H1 (cell line): ENCODE data around the gene TIMM29. TPM values are rescaled to one million over a fixed set of nuclear protein-coding genes. Genes with fewer than 3 reads are reported as not detected.

ENCODE experiments used
- CTCF ChIA-PET: fragments of 300-600 bp; sonication (Branson Sonifier 250); formaldehyde crosslinking; loops from one replicate; lab custom pipeline; 2021; ENCODE audit not compliant: partially characterized antibody; lab: Charles Lee
- POLR2A ChIA-PET: fragments of 300-600 bp; sonication (Branson Sonifier 250); formaldehyde crosslinking; loops from one replicate; lab custom pipeline; 2021; ENCODE audit warnings: inconsistent platforms; ENCODE audit not compliant: partially characterized antibody; lab: Charles Lee
- DNase-seq, 2 experiments: peaks; one replicate each; pipeline versions ENCODE4 v3.0.0 to v3.0.0-alpha.2; 2010 to 2022; ENCODE audit warnings: low spot score in 2 of 2, low read depth in 1 of 2, mixed read lengths in 1 of 2
- FAIRE-seq: peaks from 2 replicates; lab custom pipeline; 2011; peaks lifted over from hg19 to GRCh38; lab: Jason Lieb, UNC
- H2AFZ ChIP-seq: 2 replicates; pipeline ENCODE4 v1.8.1; 2012; ENCODE audit warnings: low read length, inconsistent platforms
- H2AK5ac ChIP-seq: 2 replicates; pipeline ENCODE4 v1.6.1; 2013; ENCODE audit warnings: low read depth, low read length
- H2BK120ac ChIP-seq: replicated peaks from 2 replicates; pipeline ENCODE3; 2013; ENCODE audit warnings: low read depth, low read length, inconsistent platforms
- H2BK12ac ChIP-seq: 2 replicates; pipeline ENCODE4 v1.6.1; 2013; ENCODE audit warnings: low read depth, low read length
- H2BK15ac ChIP-seq: 2 replicates; pipeline ENCODE4 v1.6.1; 2013; ENCODE audit warnings: low read length
- H2BK20ac ChIP-seq: 2 replicates; pipeline ENCODE4 v1.6.1; 2013; ENCODE audit warnings: low read length
- H2BK5ac ChIP-seq: 2 replicates; pipeline ENCODE4 v1.6.1; 2013; ENCODE audit warnings: low read depth, low read length
- H3K14ac ChIP-seq: 2 replicates; pipeline ENCODE4 v1.6.1; 2013; ENCODE audit warnings: inconsistent platforms; ENCODE audit not compliant: insufficient read length
- H3K18ac ChIP-seq: 2 replicates; pipeline ENCODE4 v1.6.1; 2013; ENCODE audit warnings: low read length; ENCODE audit errors: extremely low read depth
- H3K23ac ChIP-seq: 2 replicates; pipeline ENCODE4 v1.6.1; 2013; ENCODE audit warnings: inconsistent platforms; ENCODE audit not compliant: insufficient read length
- H3K23me2 ChIP-seq: 2 replicates; pipeline ENCODE4 v1.6.1; 2013; ENCODE audit warnings: low read depth, low read length
- H3K27ac ChIP-seq: 2 replicates; pipeline ENCODE4 v1.6.1; 2011; ENCODE audit warnings: low read depth, low read length, inconsistent platforms
- H3K27me3 ChIP-seq, 4 experiments: replicated peaks in 1 of 4; 1 replicate in 1 of 4; 2 replicates in 3 of 4; pipeline versions ENCODE4 v1.6.1 to v1.8.1; 2011 to 2013; ENCODE audit warnings: low read length in 3 of 4, mild to moderate bottlenecking in 3 of 4, inconsistent platforms in 2 of 4, mixed read lengths in 2 of 4, moderate library complexity in 1 of 4; ENCODE audit not compliant: control insufficient read depth in 3 of 4, insufficient read depth in 3 of 4; ENCODE audit errors: extremely low read depth in 1 of 4
- H3K36me3 ChIP-seq, 4 experiments: 2 replicates each; pipeline versions ENCODE4 v1.6.1 to v1.8.1; 2011 to 2013; ENCODE audit warnings: mild to moderate bottlenecking in 4 of 4, low read length in 3 of 4, moderate library complexity in 2 of 4, control low read depth in 1 of 4, inconsistent platforms in 1 of 4; ENCODE audit not compliant: insufficient read depth in 4 of 4, control insufficient read depth in 2 of 4
- H3K4ac ChIP-seq: replicated peaks from 2 replicates; pipeline ENCODE3; 2013; ENCODE audit warnings: low read length, low read depth, mixed read lengths, inconsistent platforms; ENCODE audit not compliant: insufficient read length
- H3K4me1 ChIP-seq, 4 experiments: replicated peaks in 1 of 4; 1 replicate in 1 of 4; 2 replicates in 3 of 4; pipeline versions ENCODE4 v1.6.1 to v1.8.1; 2011 to 2013; ENCODE audit warnings: low read length in 3 of 4, inconsistent platforms in 2 of 4, mixed read lengths in 1 of 4; ENCODE audit not compliant: insufficient read depth in 4 of 4, control insufficient read depth in 3 of 4
- H3K4me2 ChIP-seq, 2 experiments: 2 replicates each; pipeline versions ENCODE4 v1.6.1 to v1.8.1; 2011 to 2013; ENCODE audit warnings: low read depth in 2 of 2, low read length in 2 of 2, control low read depth in 1 of 2, inconsistent platforms in 1 of 2, mild to moderate bottlenecking in 1 of 2; ENCODE audit not compliant: insufficient read depth in 1 of 2
- H3K4me3 ChIP-seq, 4 experiments: fragments of 200-600, 300-600 bp in 1 of 4; sonication (generic), shearing (Covaris generic), sonication (Bioruptor Twin) in 1 of 4; 2 replicates each; pipeline versions ENCODE4 v1.5.1 to v1.8.1; 2011 to 2016; ENCODE audit warnings: low read length in 4 of 4, low read depth in 3 of 4, control low read depth in 2 of 4, inconsistent platforms in 2 of 4, mild to moderate bottlenecking in 2 of 4, mixed read lengths in 1 of 4, moderate library complexity in 1 of 4; ENCODE audit not compliant: insufficient read depth in 2 of 4; ENCODE audit errors: extremely low read depth in 1 of 4
- H3K56ac ChIP-seq: replicated peaks from 2 replicates; pipeline ENCODE3; 2013; ENCODE audit warnings: low read depth, mild to moderate bottlenecking, mixed read lengths, low read length, inconsistent platforms; ENCODE audit not compliant: insufficient read length
- H3K79me1 ChIP-seq: 2 replicates; pipeline ENCODE4 v1.6.1; 2013; ENCODE audit warnings: low read depth, low read length, control low read depth
- H3K79me2 ChIP-seq, 2 experiments: 2 replicates each; pipeline versions ENCODE4 v1.6.1 to v1.8.1; 2012 to 2013; ENCODE audit warnings: low read length in 2 of 2, mild to moderate bottlenecking in 2 of 2, inconsistent platforms in 1 of 2; ENCODE audit not compliant: insufficient read depth in 2 of 2, control insufficient read depth in 1 of 2
- H3K9ac ChIP-seq, 4 experiments: replicated peaks in 1 of 4; 1 replicate in 1 of 4; 2 replicates in 3 of 4; pipeline versions ENCODE4 v1.6.1 to v1.8.1; 2011 to 2013; ENCODE audit warnings: low read depth in 3 of 4, low read length in 3 of 4, control low read depth in 2 of 4, mild to moderate bottlenecking in 2 of 4, moderate library complexity in 2 of 4, inconsistent platforms in 1 of 4; ENCODE audit errors: extremely low read depth in 1 of 4
- H3K9me3 ChIP-seq, 2 experiments: 2 replicates each; pipeline versions ENCODE4 v1.6.1 to v1.8.1; 2012 to 2013; ENCODE audit warnings: mild to moderate bottlenecking in 2 of 2, moderate library complexity in 2 of 2, control low read depth in 1 of 2, inconsistent platforms in 1 of 2, low read depth in 1 of 2, low read length in 1 of 2, mixed read lengths in 1 of 2; ENCODE audit not compliant: insufficient read depth in 2 of 2
- H4K20me1 ChIP-seq, 2 experiments: replicated peaks in 1 of 2; 2 replicates each; pipeline versions ENCODE3 to v1.8.1; 2011 to 2013; ENCODE audit warnings: inconsistent platforms in 2 of 2, low read length in 2 of 2, mild to moderate bottlenecking in 1 of 2; ENCODE audit not compliant: insufficient read depth in 2 of 2, control insufficient read depth in 1 of 2
- H4K5ac ChIP-seq: 2 replicates; pipeline ENCODE4 v1.6.1; 2013; ENCODE audit warnings: low read length, low read depth, mixed read lengths, inconsistent platforms; ENCODE audit not compliant: insufficient read length
- H4K8ac ChIP-seq: 2 replicates; pipeline ENCODE4 v1.8.0; 2013; ENCODE audit warnings: mild to moderate bottlenecking, moderate library complexity, low read length, inconsistent platforms; ENCODE audit not compliant: insufficient read depth; ENCODE audit errors: extremely low read depth
- H4K91ac ChIP-seq: replicated peaks from 2 replicates; pipeline ENCODE3; 2013; ENCODE audit warnings: low read length, mixed read lengths, inconsistent platforms; ENCODE audit not compliant: insufficient read length
- POLR2A ChIP-seq, 2 experiments: IDR thresholded peaks; 1 replicate in 1 of 2; 2 replicates in 1 of 2; pipeline ENCODE4 v1.6.1; 2011; ENCODE audit warnings: low read depth in 2 of 2, low read length in 2 of 2, mild to moderate bottlenecking in 2 of 2; ENCODE audit errors: control extremely low read depth in 1 of 2
- RNF2 ChIP-seq: fragments of 200-900, 300-1000 bp; sonication (generic); IDR thresholded peaks from 2 replicates; pipeline ENCODE4 v1.7.1; 2016; ENCODE audit warnings: borderline replicate concordance, low read depth, mild to moderate bottlenecking, antibody characterized with exemption, low read length; ENCODE audit not compliant: poor library complexity, severe bottlenecking; ENCODE audit errors: missing control alignments
- SIX5 ChIP-seq: IDR thresholded peaks from 2 replicates; pipeline ENCODE4 v1.6.1; 2011; ENCODE audit warnings: mild to moderate bottlenecking, low read depth, low read length
- TAF1 ChIP-seq: IDR thresholded peaks from 2 replicates; pipeline ENCODE4 v1.6.1; 2011; ENCODE audit warnings: mild to moderate bottlenecking, low read depth, low read length
- WGBS, 2 experiments: shearing (Covaris generic) in 1 of 2; methylation state at CpG; one replicate each; pipeline versions ENCODE4 v1.1.6 to v1.1.7; 2013 to 2015; ENCODE audit warnings: low lambda C conversion rate in 2 of 2, mixed read lengths in 2 of 2, inconsistent platforms in 1 of 2, low coverage in 1 of 2, missing lambda C conversion rate in 1 of 2; ENCODE audit not compliant: insufficient replicate concordance in 2 of 2, insufficient coverage in 1 of 2, insufficient read length in 1 of 2; ENCODE audit errors: extremely low coverage in 1 of 2, missing lambda C conversion rate in 1 of 2; 5-methylcytosine and 5-hydroxymethylcytosine counted together
- polyA plus RNA-seq, 7 experiments: library from polyadenylated mRNA; depleted of rRNA in 3 of 7; stranded (reverse) in 5 of 7; unstranded in 2 of 7; fragments of >200 nt in 5 of 7; fragments of 200-250 nt in 2 of 7; gene quantifications; 1 replicate in 5 of 7; 2 replicates in 1 of 7; 4 replicates in 1 of 7; pipeline versions ENCODE4 v1.2.1 to v1.2.3, GENCODE V29; 2011 to 2013; ENCODE audit warnings: missing spikeins in 2 of 7, mixed read lengths in 2 of 7
- total RNA-seq: library from RNA; stranded (reverse); fragmentation: NEBNext Ultra II Directional; extraction: Animal tissue kit (Norgen Biotek cat#: 25700); gene quantifications from 2 replicates; pipeline ENCODE4 v1.2.1, GENCODE V29; 2021

TIMM29 gene
- total and polyA plus RNA-seq, 2 of the 8 experiments (the other 6 are each of a cell fraction or from before 2014, with no cell fraction given) = 15.9 to 24.0 TPM

DNA sequence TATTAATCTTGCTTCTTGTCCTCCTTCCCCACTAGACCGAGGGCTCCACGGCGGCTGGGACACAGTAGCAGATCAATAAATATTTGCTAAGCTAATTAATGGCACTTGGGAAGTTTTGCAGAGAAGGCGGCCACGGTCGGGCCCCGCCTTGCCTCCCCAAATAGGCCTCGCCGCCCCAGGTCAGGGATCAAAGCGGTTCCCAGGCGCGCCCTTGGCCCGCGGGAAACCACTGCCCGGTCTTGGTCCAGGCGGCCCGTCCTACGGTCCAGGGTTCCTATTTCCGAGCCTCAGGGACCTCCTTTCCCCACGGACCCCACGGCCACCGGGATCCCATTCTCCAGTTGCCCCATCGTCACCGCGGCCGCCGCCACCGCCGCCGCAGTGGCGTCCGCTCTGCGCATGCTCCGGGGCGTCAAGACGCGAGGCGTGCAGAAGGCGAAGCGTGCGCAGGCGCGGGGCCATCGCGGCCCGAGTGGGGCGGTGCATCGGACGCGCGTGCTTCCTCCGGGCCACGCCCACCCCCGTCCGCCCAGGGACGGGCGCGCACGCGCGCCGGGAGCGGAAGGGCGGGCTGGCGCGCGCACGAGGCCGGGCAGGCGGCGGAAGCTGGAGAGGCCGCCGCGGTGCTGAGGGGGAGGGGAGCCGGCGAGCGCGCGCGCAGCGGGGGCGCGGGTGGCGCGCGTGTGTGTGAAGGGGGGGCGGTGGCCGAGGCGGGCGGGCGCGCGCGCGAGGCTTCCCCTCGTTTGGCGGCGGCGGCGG is 31.9 kb downstream of the TIMM29 start, which contains the start of gene SMARCA4:
TSS of gene SMARCA4 (plus strand) at position 717 of the 759 bp plus-strand sequence. CDS start 23,122 bp downstream, outside the sequence.
- ChIA-PET POLR2A (interaction anchor here (0.8 to 5.1 kb wide), 13 partner anchors 8 to 183 kb away, joined by 3 to 28 read pairs (median 5); partner anchors contain the start of genes LDLR and TMED1), CTCF (interaction anchor here (1.5 to 12.4 kb wide), 2 partner anchors 15 to 21 kb away, joined by 3 to 110 read pairs; no protein-coding TSS in a partner anchor)
- Histone ChIP-seq H4K8ac (peak within 1 kb of the TSS; percentile 98), H3K79me1 (peaks cover 17% of the 10 kb centered on the region), H2BK5ac (peak within 1 kb of the TSS; percentile 35; the same call in 1 of the 2 replicates), H3K23ac (no peak within 1 kb of the TSS), H2AK5ac (no peak within 1 kb of the TSS), H3K9me3 (no peaks in the 10 kb centered on the region), H3K27me3 (no peaks in the 10 kb centered on the region), H3K9ac (peak within 1 kb of the TSS; percentile 86 to 95 (median 90)), H4K5ac (peak within 1 kb of the TSS; percentile 91), H3K4me3 (peak within 1 kb of the TSS; percentile 98 to 100 (median 99)), H4K91ac (peak within 1 kb of the TSS; percentile 91), H3K27ac (peak within 1 kb of the TSS; percentile 85), H3K18ac (peak within 1 kb of the TSS; percentile 71; the same call in 1 of the 2 replicates), H3K4me1 (peaks cover 0 to 12% (median 6%) of the 10 kb centered on the region in 4 experiments; a peak in 6 of 7 replicates), H2BK15ac (no peak within 1 kb of the TSS; the same call in 1 of the 2 replicates), H3K4ac (peak within 1 kb of the TSS; percentile 97), H3K14ac (no peak within 1 kb of the TSS), H3K23me2 (peaks cover 5% of the 10 kb centered on the region), H4K20me1 (peaks cover 4% of the 10 kb centered on the region in 2 experiments), H2BK20ac (no peak within 1 kb of the TSS), H3K56ac (peak within 1 kb of the TSS; percentile 97), H2AFZ (no peak within 1 kb of the TSS; the same call in 1 of the 2 replicates), H3K79me2 (peaks cover 32 to 42% of the 10 kb centered on the region in 2 experiments), H2BK12ac (0 out of 2 replicates have a peak within 1 kb of the TSS, but pooled peaks have one; percentile 50), H2BK120ac (peak within 1 kb of the TSS; percentile 55), H3K36me3 (no peaks in the 10 kb centered on the region), H3K4me2 (peak within 1 kb of the TSS; percentile 83 to 100)
- DNase-seq = peak; percentile 88 to 96
- no peak for FAIRE-seq
- WGBS, 2 experiments = 3% methylated on average over 70 of the region's 100 CpGs; no CpG with 5 or more reads in 1 of the 2 experiments
- peak in 1 of 2 experiments; percentile 65; a peak in 1 of 3 replicates for TF ChIP-seq POLR2A (IDR thresholded peaks at IDR 0.05; ENCODE audit: control extremely low read depth in 1 of 2, low read depth in 2 of 2, low read length in 2 of 2)
- TF ChIP-seq TAF1 = peak; percentile 49; the same call in 1 of the 2 replicates
- TF ChIP-seq SIX5 = no peak
- no peak for TF ChIP-seq RNF2
